ENCODE data around the gene GPR37.

Gene GPR37

GRCh38 chr7:124769136-124769535 is 3.5 kb upstream of the GPR37 start:
- H3K4me3 ChIP-seq (ENCODE audit: low read depth, low read length, poor library complexity, severe bottlenecking), result no peak overlapping the region
- H3K27me3 ChIP-seq (ENCODE audit: insufficient read depth, low read length), result peaks cover 4% of the 10 kb centered on the region; the same call in 1 of the 2 replicates
- H3K9me2 ChIP-seq (ENCODE audit: low read depth, low read length), result no peaks in the 10 kb centered on the region
- TF ChIP-seq EZH2 (IDR thresholded peaks at IDR 0.05; ENCODE audit: borderline replicate concordance, low read length) (no peak), CTCF (IDR thresholded peaks at IDR 0.05; ENCODE audit: low read length) (no peak)
- no peaks in the 10 kb centered on the region for H3F3A ChIP-seq (ENCODE audit: insufficient read depth, low read length)
- no peak overlapping the region for H3K9ac ChIP-seq (ENCODE audit: low read length)
- no peaks in the 10 kb centered on the region for H3K36me3 ChIP-seq (ENCODE audit: insufficient read depth, low read length)
- H3K27ac ChIP-seq (ENCODE audit: low read depth, low read length, poor library complexity, severe bottlenecking), result no peak overlapping the region
- no peaks in the 10 kb centered on the region for H3K9me3 ChIP-seq (ENCODE audit: low read length)
- no peak overlapping the region for H3K4me2 ChIP-seq (ENCODE audit: low read length)
- no peaks in the 10 kb centered on the region for H4K20me1 ChIP-seq (ENCODE audit: insufficient read depth, low read length)
- H3K79me2 ChIP-seq (ENCODE audit: insufficient read depth, low read length), result no peaks in the 10 kb centered on the region
- no peaks in the 10 kb centered on the region for H3K4me1 ChIP-seq (ENCODE audit: insufficient read depth, low read length, severe bottlenecking)
- H2AFZ ChIP-seq (ENCODE audit: low read length), result no peak overlapping the region

DNA sequence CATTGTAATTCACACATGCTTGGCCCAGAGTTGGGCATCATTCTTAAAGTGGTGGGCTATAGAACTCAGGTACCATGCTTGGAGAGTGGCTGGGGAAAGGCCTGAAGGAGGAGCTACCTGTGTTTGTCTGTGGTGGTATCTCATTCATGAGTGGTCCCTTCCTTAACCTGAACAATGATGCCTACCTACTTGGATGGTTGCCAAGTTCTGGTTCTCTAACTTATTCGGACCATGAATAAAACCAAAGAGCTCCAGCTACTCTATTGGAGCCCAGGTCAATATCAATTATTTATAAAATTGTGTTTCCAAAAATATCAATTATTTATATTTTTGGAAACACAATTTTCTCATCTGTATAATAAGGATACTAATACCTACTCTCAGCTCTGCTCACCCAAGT is 2.9 kb upstream of the GPR37 start:
- H3K79me2 ChIP-seq (ENCODE audit: insufficient read depth, low read length), result no peaks in the 10 kb centered on the region
- H3K4me2 ChIP-seq (ENCODE audit: low read length), result no peak overlapping the region
- H3F3A ChIP-seq (ENCODE audit: insufficient read depth, low read length), result no peaks in the 10 kb centered on the region
- TF ChIP-seq CTCF (IDR thresholded peaks at IDR 0.05; ENCODE audit: low read length), result no peak
- TF ChIP-seq EZH2 (IDR thresholded peaks at IDR 0.05; ENCODE audit: borderline replicate concordance, low read length), result no peak
- H3K27me3 ChIP-seq (ENCODE audit: insufficient read depth, low read length), result peaks cover 8% of the 10 kb centered on the region; the same call in 1 of the 2 replicates
- no peaks in the 10 kb centered on the region for H3K9me3 ChIP-seq (ENCODE audit: low read length)
- no peaks in the 10 kb centered on the region for H3K9me2 ChIP-seq (ENCODE audit: low read depth, low read length)
- H3K4me3 ChIP-seq (ENCODE audit: low read depth, low read length, poor library complexity, severe bottlenecking), result no peak overlapping the region
- H3K4me1 ChIP-seq (ENCODE audit: insufficient read depth, low read length, severe bottlenecking), result no peaks in the 10 kb centered on the region
- H3K9ac ChIP-seq (ENCODE audit: low read length), result no peak overlapping the region
- H3K36me3 ChIP-seq (ENCODE audit: insufficient read depth, low read length), result no peaks in the 10 kb centered on the region
- no peak overlapping the region for H3K27ac ChIP-seq (ENCODE audit: low read depth, low read length, poor library complexity, severe bottlenecking)
- no peak overlapping the region for H2AFZ ChIP-seq (ENCODE audit: low read length)
- no peaks in the 10 kb centered on the region for H4K20me1 ChIP-seq (ENCODE audit: insufficient read depth, low read length)

DNA sequence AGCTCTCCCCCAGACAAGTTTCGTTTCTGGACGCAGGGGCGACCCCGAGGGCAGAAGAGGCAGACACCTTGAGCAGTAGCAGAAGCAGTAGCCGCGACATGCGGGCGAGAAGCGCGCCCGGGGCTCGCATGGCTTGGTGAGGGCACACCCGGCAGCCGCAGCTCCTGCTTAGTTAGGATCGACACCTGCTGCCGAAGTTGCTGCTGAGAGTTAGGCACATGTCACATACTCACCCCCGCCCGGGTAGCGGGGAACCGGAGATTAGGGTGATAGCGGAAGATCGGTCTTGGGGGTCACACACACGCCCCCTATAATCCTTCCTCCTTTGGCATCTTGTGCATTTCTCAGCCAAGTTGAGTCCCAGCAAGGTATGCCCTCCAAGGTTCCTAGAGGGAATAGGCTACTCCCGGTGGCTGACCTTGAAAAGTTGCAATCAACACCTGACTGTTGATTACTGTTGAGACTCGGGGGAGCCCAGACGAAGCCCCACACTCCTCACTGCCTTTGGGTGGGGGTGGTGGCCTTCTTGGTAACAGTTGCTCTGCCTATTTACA is 668 bp downstream of the GPR37 start:
- peaks cover 8% of the 10 kb centered on the region; the same call in 1 of the 2 replicates for H3K27me3 ChIP-seq (ENCODE audit: insufficient read depth, low read length)
- peak overlapping the region; percentile 49 for H3K4me2 ChIP-seq (ENCODE audit: low read length)
- TF ChIP-seq CTCF (IDR thresholded peaks at IDR 0.05; ENCODE audit: low read length), result no peak
- no peaks in the 10 kb centered on the region for H3K36me3 ChIP-seq (ENCODE audit: insufficient read depth, low read length)
- no peaks in the 10 kb centered on the region for H3F3A ChIP-seq (ENCODE audit: insufficient read depth, low read length)
- no peak overlapping the region for H3K9ac ChIP-seq (ENCODE audit: low read length)
- no peaks in the 10 kb centered on the region for H3K79me2 ChIP-seq (ENCODE audit: insufficient read depth, low read length)
- no peak overlapping the region for H3K4me3 ChIP-seq (ENCODE audit: low read depth, low read length, poor library complexity, severe bottlenecking)
- no peaks in the 10 kb centered on the region for H3K9me3 ChIP-seq (ENCODE audit: low read length)
- H2AFZ ChIP-seq (ENCODE audit: low read length), result no peak overlapping the region
- H3K4me1 ChIP-seq (ENCODE audit: insufficient read depth, low read length, severe bottlenecking), result no peaks in the 10 kb centered on the region
- no peak overlapping the region for H3K27ac ChIP-seq (ENCODE audit: low read depth, low read length, poor library complexity, severe bottlenecking)
- H3K9me2 ChIP-seq (ENCODE audit: low read depth, low read length), result no peaks in the 10 kb centered on the region
- H4K20me1 ChIP-seq (ENCODE audit: insufficient read depth, low read length), result no peaks in the 10 kb centered on the region

Measured in OCI-LY1 (cell line).